Effector memory CD4-positive, alpha-beta T cell (primary cell): ENCODE results near the gene JADE2.

Experiments
- DNase-seq, 3 donors: peaks; one replicate each; pipeline ENCODE4 v3.0.0-alpha.2; 2020
- H3K27ac ChIP-seq: 2 replicates; pipeline ENCODE4 v1.7.0; 2013; ENCODE audit warnings: mild to moderate bottlenecking, low read length, moderate library complexity; ENCODE audit not compliant: insufficient read depth, poor library complexity, severe bottlenecking
- H3K27me3 ChIP-seq: replicated peaks from 2 replicates; pipeline ENCODE4 v1.7.0; 2013; ENCODE audit warnings: mild to moderate bottlenecking, low read length; ENCODE audit not compliant: insufficient read depth, control insufficient read depth, poor library complexity, severe bottlenecking
- H3K36me3 ChIP-seq: 2 replicates; pipeline ENCODE4 v1.7.0; 2013; ENCODE audit warnings: mild to moderate bottlenecking, low read length, moderate library complexity; ENCODE audit not compliant: control insufficient read depth, insufficient read depth
- H3K4me1 ChIP-seq: 2 replicates; pipeline ENCODE4 v1.7.0; 2013; ENCODE audit warnings: low read length, mild to moderate bottlenecking; ENCODE audit not compliant: control insufficient read depth, insufficient read depth, poor library complexity, severe bottlenecking
- H3K4me3 ChIP-seq: 2 replicates; pipeline ENCODE4 v1.7.0; 2013; ENCODE audit warnings: low read length, low read depth, mild to moderate bottlenecking; ENCODE audit not compliant: insufficient read depth, poor library complexity, severe bottlenecking
- H3K9me3 ChIP-seq: 2 replicates; pipeline ENCODE4 v1.7.0; 2013; ENCODE audit warnings: mild to moderate bottlenecking, low read length, moderate library complexity; ENCODE audit not compliant: control insufficient read depth

The JADE2 gene

GRCh38 chr5:134569758-134570364 lies 44.4 kb downstream of the JADE2 start:
- Histone ChIP-seq H3K4me1 (no peaks in the 10 kb centered on the region), H3K9me3 (no peaks in the 10 kb centered on the region), H3K27ac (no peak overlapping the region), H3K4me3 (no peak overlapping the region), H3K27me3 (no peaks in the 10 kb centered on the region), H3K36me3 (peaks cover 98% of the 10 kb centered on the region)
- DNase-seq = no peak

GRCh38 chr5:134570365-134570758 lies 44.9 kb downstream of the JADE2 start:
- Histone ChIP-seq H3K36me3 (peaks cover 98% of the 10 kb centered on the region), H3K4me1 (no peaks in the 10 kb centered on the region), H3K9me3 (no peaks in the 10 kb centered on the region), H3K27ac (no peak overlapping the region), H3K4me3 (no peak overlapping the region), H3K27me3 (no peaks in the 10 kb centered on the region)
- DNase-seq = no peak

- no peaks in the 10 kb centered on the region for H3K9me3 ChIP-seq
- H3K27ac ChIP-seq = no peak overlapping the region
- no peak for DNase-seq
- no peaks in the 10 kb centered on the region for H3K4me1 ChIP-seq
- no peaks in the 10 kb centered on the region for H3K27me3 ChIP-seq
- peaks cover 99% of the 10 kb centered on the region for H3K36me3 ChIP-seq
- H3K4me3 ChIP-seq = no peak overlapping the region
Measured at GRCh38 chr5:134570886-134571285, 45.4 kb downstream of the JADE2 start.

- no peaks in the 10 kb centered on the region for H3K4me1 ChIP-seq
- H3K9me3 ChIP-seq = no peaks in the 10 kb centered on the region
- H3K36me3 ChIP-seq = peaks cover 99% of the 10 kb centered on the region
- H3K27me3 ChIP-seq = no peaks in the 10 kb centered on the region
- H3K27ac ChIP-seq = no peak overlapping the region
- DNase-seq = no peak
- H3K4me3 ChIP-seq = no peak overlapping the region
Measured at GRCh38 chr5:134571693-134572405, 46.4 kb downstream of the JADE2 start.

- Histone ChIP-seq H3K36me3 (peaks cover 99% of the 10 kb centered on the region), H3K4me1 (no peaks in the 10 kb centered on the region), H3K4me3 (no peak overlapping the region), H3K9me3 (no peaks in the 10 kb centered on the region), H3K27ac (no peak overlapping the region), H3K27me3 (no peaks in the 10 kb centered on the region)
- DNase-seq = no peak
Measured at GRCh38 chr5:134572811-134573210, 47.3 kb downstream of the JADE2 start.

GRCh38 chr5:134574521-134574920 lies 49.1 kb downstream of the JADE2 start:
- no peak overlapping the region for H3K4me3 ChIP-seq
- no peaks in the 10 kb centered on the region for H3K9me3 ChIP-seq
- no peaks in the 10 kb centered on the region for H3K4me1 ChIP-seq
- no peaks in the 10 kb centered on the region for H3K27me3 ChIP-seq
- H3K36me3 ChIP-seq = peaks cover 98% of the 10 kb centered on the region
- H3K27ac ChIP-seq = no peak overlapping the region
- no peak for DNase-seq

- Histone ChIP-seq H3K27me3 (no peaks in the 10 kb centered on the region), H3K4me3 (no peak overlapping the region), H3K4me1 (no peaks in the 10 kb centered on the region), H3K27ac (peak overlapping the region; percentile 39), H3K36me3 (peaks cover 96% of the 10 kb centered on the region), H3K9me3 (no peaks in the 10 kb centered on the region)
- no peak for DNase-seq
Measured at GRCh38 chr5:134575316-134575715, 49.8 kb downstream of the JADE2 start.

- H3K27me3 ChIP-seq = no peaks in the 10 kb centered on the region
- no peaks in the 10 kb centered on the region for H3K9me3 ChIP-seq
- peaks cover 92% of the 10 kb centered on the region for H3K36me3 ChIP-seq
- H3K27ac ChIP-seq = no peak overlapping the region
- no peaks in the 10 kb centered on the region for H3K4me1 ChIP-seq
- H3K4me3 ChIP-seq = no peak overlapping the region
- DNase-seq = no peak
Measured at GRCh38 chr5:134576386-134577021, 51.0 kb downstream of the JADE2 start.

- peaks cover 87% of the 10 kb centered on the region for H3K36me3 ChIP-seq
- H3K9me3 ChIP-seq = no peaks in the 10 kb centered on the region
- no peak for DNase-seq
- no peak overlapping the region for H3K27ac ChIP-seq
- no peak overlapping the region for H3K4me3 ChIP-seq
- H3K27me3 ChIP-seq = no peaks in the 10 kb centered on the region
- H3K4me1 ChIP-seq = no peaks in the 10 kb centered on the region
Measured at GRCh38 chr5:134577022-134577795, 51.7 kb downstream of the JADE2 start.
